Mucosa of descending colon (tissue), 3 donors: Measurements from ENCODE around the gene THAP6. TPM values are rescaled to one million over a fixed set of nuclear protein-coding genes. Genes with fewer than 3 reads are reported as not detected.

Experiments used
- ATAC-seq: fragments of 200-7000 bp; cut with Tn5 transposase; one replicate; pipeline ENCODE4 v1.9.1; 2020; ENCODE audit warnings: mild to moderate bottlenecking, moderate library complexity
- DNase-seq, 3 donors: peaks; one replicate each; pipeline ENCODE4 v3.0.0-alpha.2; 2020
- H3K36me3 ChIP-seq: fragments of 200-600 bp; one replicate; pipeline ENCODE4 v1.8.0; 2021; ENCODE audit warnings: low read depth, mild to moderate bottlenecking
- H3K4me1 ChIP-seq: fragments of 200-600 bp; one replicate; pipeline ENCODE4 v1.8.0; 2021; ENCODE audit warnings: low read depth, mild to moderate bottlenecking
- H3K4me3 ChIP-seq: fragments of 200-600 bp; one replicate; pipeline ENCODE4 v1.8.0; 2021; ENCODE audit warnings: mild to moderate bottlenecking
- H3K9me3 ChIP-seq: fragments of 200-600 bp; one replicate; pipeline ENCODE4 v1.8.0; 2021; ENCODE audit warnings: mild to moderate bottlenecking
- intact Hi-C, 2 donors: fragments of 100-400 bp; cut with DNase I in 1 of 2; cut with micrococcal nuclease in 1 of 2; formaldehyde crosslinking; loops; one replicate each; pipeline versions ENCODE4 v1.11.0 to v1.11.1; 2022; cut with DNase I, micrococcal nuclease
- long read RNA-seq, 2 donors: library from polyadenylated mRNA; unstranded; transcript quantifications; one replicate each; pipeline ENCODE4 v2.0.0, GENCODE V29; 2019 to 2021
- total RNA-seq, 3 donors: library from RNA; stranded (reverse); fragmentation: NEBNext Ultra II Directional in 2 of 3; extraction: Animal tissue kit (Norgen Biotek cat#: 25700) in 2 of 3; gene quantifications; one replicate each; pipeline versions ENCODE4 v1.2.1 to v1.2.4, GENCODE V29; 2021 to 2023
- TF ChIP-seq, protein P1 (sequence below): fragments of 200-600 bp; IDR thresholded peaks from one replicate; pipeline ENCODE4 v1.8.0; 2022; ENCODE audit warnings: antibody characterized with exemption, mild to moderate bottlenecking
- donor health status: DM: no; HTN: no; CAD: no; lungs with moderate emphysema.
- donor health status: DM: no; HTN: no; CAD: no.
- donor health status: DM: no; HTN: yes; CAD: no.

Gene THAP6, protein sequence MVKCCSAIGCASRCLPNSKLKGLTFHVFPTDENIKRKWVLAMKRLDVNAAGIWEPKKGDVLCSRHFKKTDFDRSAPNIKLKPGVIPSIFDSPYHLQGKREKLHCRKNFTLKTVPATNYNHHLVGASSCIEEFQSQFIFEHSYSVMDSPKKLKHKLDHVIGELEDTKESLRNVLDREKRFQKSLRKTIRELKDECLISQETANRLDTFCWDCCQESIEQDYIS
- total RNA-seq: 10 to 100 TPM; 17.3 to 21.8 (median 21.5) TPM
- long read RNA-seq, donor 1, transcript THAP6-201 (5 exons, 3,549 nt): major isoform, 5 of 9 reads
- long read RNA-seq, donor 1, partial matches to known transcripts: 1 of 9 reads
- long read RNA-seq, donor 1, other reads (novel, unspliced or antisense): 3 of 9 reads
- long read RNA-seq, donor 2, transcript THAP6-201 (5 exons, 3,549 nt): major isoform, 5 of 7 reads
- long read RNA-seq, donor 2, partial matches to known transcripts: 1 of 7 reads
- long read RNA-seq, donor 2, other reads (novel, unspliced or antisense): 0 of 7 reads

DNA sequence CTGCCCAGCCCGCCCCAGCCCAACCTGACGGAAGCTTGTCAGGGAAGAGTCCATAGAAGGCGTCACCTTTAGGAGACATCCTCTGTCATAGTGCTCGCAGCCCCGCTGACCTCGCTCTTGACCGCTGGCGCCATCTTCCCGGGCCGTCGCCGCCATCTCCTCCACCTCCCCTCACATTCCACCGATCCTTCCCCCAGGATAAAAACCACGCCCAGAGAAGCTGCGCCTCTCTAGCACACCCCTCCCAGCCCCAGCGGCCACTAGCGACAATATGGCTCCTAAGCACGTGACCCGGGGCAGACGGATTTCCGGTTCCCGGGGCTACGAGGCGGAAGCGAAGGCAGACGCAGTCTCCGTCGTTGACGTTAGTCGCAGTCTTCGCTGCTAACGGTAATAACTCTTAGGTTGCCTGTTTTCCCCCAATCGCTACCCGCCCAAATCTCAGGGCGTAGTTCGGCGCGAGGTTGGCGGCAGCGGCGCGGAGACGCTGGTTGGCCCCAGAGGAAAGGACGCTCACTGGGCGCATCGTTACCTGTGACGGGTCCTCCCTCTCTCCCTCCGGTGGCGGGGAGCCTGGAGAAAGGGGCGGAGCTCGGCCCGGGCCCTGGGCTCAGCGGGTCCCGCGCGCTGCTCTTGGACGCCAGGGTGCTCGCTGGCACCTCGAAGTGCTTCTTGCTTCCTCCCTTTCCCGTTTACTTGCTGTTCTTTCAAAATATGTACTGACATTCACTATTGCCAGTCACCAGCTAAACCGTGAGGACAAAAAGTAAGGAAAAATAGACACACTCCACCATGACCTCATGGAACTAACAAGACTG lies at the start of gene THAP6, which contains the start of gene RCHY1:
Gene THAP6 (plus strand): TSS at position 343 of the 818 bp plus-strand sequence. CDS start 980 bp downstream, outside the sequence.
Gene RCHY1 (minus strand): TSS at position 273 of the 818 bp plus-strand sequence. CDS start 117 bp downstream, at position 156.
- no peaks in the 10 kb centered on the region for H3K36me3 ChIP-seq
- ATAC-seq (peak; percentile 95), DNase-seq (peak; percentile 96 to 98 (median 97))
- TF ChIP-seq, protein P1, sequence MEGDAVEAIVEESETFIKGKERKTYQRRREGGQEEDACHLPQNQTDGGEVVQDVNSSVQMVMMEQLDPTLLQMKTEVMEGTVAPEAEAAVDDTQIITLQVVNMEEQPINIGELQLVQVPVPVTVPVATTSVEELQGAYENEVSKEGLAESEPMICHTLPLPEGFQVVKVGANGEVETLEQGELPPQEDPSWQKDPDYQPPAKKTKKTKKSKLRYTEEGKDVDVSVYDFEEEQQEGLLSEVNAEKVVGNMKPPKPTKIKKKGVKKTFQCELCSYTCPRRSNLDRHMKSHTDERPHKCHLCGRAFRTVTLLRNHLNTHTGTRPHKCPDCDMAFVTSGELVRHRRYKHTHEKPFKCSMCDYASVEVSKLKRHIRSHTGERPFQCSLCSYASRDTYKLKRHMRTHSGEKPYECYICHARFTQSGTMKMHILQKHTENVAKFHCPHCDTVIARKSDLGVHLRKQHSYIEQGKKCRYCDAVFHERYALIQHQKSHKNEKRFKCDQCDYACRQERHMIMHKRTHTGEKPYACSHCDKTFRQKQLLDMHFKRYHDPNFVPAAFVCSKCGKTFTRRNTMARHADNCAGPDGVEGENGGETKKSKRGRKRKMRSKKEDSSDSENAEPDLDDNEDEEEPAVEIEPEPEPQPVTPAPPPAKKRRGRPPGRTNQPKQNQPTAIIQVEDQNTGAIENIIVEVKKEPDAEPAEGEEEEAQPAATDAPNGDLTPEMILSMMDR: no peak
- H3K4me1 ChIP-seq: peaks cover 25% of the 10 kb centered on the region
- intact Hi-C loops: no loop called here
- no peaks in the 10 kb centered on the region for H3K9me3 ChIP-seq
- peak within 1 kb of the TSS; percentile 64 for H3K4me3 ChIP-seq

- intact Hi-C loops: no loop called here
- H3K36me3 ChIP-seq: no peaks in the 10 kb centered on the region
- DNase-seq (no peak), ATAC-seq (no peak)
- TF ChIP-seq, protein P1: no peak
- H3K9me3 ChIP-seq: no peaks in the 10 kb centered on the region
- no peak overlapping the region for H3K4me3 ChIP-seq
- no peaks in the 10 kb centered on the region for H3K4me1 ChIP-seq
These were observed 44.4 kb upstream of the THAP6 start for GRCh38 chr4:75469896-75470295.

DNA sequence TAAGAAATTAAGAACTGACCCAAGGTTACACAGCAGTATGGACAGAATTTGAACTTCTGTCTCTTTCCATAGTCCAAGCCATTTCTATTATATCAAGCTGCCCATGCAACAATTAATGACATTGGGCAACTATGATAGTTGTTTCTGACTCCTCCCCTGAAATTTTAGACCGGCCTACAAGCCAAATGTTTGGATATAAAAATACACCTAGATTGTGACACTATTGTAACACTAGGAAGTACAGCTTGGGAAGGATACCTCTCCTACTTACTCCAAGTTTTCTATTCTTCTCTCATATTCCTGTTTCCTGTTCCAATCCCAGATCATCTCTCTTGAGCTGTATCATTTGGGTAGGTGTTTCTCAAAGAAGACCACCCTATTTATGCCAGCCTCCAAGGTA lies 43.5 kb upstream of the THAP6 start:
- intact Hi-C loops: no loop called here
- no peaks in the 10 kb centered on the region for H3K36me3 ChIP-seq
- H3K4me1 ChIP-seq: no peaks in the 10 kb centered on the region
- TF ChIP-seq, protein P1: no peak
- DNase-seq: no peak
- ATAC-seq: no peak
- no peaks in the 10 kb centered on the region for H3K9me3 ChIP-seq
- no peak overlapping the region for H3K4me3 ChIP-seq

- Histone ChIP-seq H3K36me3 (no peaks in the 10 kb centered on the region), H3K4me3 (no peak overlapping the region), H3K4me1 (no peaks in the 10 kb centered on the region), H3K9me3 (no peaks in the 10 kb centered on the region)
- ATAC-seq (no peak), DNase-seq (no peak)
- intact Hi-C loops: no loop called here
- TF ChIP-seq, protein P1: no peak
These were observed 37.1 kb upstream of the THAP6 start for GRCh38 chr4:75477201-75477600.

DNA sequence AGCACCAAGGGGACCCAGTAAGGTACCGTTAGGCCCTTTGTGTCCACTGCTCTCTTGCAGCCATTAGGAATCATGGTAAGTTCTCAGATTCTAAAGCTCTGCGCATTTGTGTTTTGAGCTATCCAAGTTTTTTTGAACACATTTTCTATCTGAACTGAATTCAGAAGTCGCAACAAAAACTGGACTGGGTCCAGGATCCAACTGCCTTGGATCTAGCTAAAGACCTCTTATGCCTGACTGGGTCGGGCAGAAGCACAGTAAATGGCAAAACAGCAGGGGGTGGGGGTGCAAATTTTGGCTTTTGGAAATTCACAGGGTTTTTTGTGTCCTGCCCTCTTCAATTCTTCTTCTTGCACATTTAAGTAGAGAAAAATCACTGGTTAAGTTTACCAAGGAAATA lies 30.1 kb upstream of the THAP6 start:
- intact Hi-C loops: no loop called here
- Histone ChIP-seq H3K36me3 (no peaks in the 10 kb centered on the region), H3K4me1 (no peaks in the 10 kb centered on the region), H3K4me3 (no peak overlapping the region), H3K9me3 (no peaks in the 10 kb centered on the region)
- TF ChIP-seq, protein P1: no peak
- DNase-seq: no peak
- ATAC-seq: no peak
